Measurements from ENCODE around the gene ADK.
A peak's percentile ranks its signal among the peaks of the same experiment; 100 is the strongest.

The ADK gene

DNA sequence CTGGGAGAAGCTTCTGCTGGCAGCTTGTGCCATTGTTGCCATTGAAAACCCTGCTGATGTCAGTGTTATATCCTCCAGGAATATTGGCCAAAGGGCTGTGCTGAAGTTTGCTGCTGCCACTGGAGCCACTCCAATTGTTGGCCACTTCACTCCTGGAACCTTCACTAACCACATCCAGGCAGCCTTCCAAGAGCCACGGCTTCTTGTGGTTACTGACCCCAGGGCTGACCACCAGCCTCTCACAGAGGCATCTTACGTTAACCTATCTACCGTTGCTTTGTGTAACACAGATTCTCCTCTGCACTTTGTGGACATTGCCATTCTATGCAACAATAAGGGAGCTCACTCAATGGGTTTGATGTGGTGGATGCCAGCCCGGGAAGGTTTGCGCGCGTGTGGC lies 220.7 kb downstream of the ADK start:
- no peak for DNase-seq

DNA sequence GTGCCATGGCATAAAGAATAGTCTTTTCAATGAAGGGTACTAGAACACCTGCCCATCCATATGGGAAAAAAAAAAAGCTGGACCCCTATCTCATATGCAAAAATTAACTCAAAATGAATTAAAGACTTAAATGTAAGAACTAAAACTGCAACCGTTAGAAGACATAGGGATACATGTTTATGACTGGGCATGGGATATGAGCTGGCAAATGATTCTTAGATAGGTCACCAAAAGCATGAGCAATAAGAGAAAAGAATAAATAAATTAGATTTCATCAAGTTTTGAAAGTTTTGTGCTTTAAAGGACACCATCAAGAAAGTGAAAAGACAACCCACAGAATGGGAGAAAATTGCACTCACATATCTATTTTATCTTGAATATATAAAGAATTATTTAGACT lies 222.0 kb downstream of the ADK start:
- DNase-seq = no peak

DNA sequence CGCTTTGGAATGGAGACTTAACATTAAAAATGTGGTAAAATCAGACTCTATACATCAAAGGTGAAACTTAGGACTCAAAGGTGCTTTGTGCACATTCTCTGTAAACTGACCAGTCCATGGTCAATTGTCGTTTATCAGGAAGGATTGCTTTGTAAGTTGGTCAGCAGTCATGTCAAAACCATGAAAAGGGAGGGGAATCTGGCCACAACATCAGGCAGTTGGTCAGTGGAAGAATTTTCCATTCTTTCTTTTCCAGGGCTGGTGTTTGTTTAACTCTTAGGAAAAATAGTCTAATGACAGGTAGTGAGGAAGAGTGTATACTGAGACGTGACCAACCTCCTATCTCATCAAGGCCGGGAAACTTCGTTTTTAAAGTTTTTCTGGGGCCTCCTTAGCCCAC lies 226.5 kb downstream of the ADK start:
- DNase-seq = no peak

DNA sequence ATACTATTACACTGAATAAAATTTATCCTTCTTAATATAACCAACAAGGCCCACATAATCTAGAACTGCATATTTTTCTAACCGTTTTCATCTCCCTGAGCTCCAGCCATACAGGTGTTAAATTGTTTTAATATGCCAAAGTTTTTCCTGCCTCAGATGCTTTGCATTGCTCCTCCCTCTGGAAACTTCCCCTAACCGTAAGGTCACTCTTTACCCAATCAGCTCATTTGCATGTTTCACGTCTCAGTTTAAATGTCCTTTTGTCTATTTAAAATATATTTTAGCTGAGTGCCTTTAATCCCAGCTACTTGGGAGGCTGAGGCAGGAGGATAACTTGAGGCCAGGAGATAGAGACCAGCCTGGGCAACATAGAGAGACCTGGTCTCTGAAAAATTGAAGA lies 228.5 kb downstream of the ADK start:
- no peak for DNase-seq

DNA sequence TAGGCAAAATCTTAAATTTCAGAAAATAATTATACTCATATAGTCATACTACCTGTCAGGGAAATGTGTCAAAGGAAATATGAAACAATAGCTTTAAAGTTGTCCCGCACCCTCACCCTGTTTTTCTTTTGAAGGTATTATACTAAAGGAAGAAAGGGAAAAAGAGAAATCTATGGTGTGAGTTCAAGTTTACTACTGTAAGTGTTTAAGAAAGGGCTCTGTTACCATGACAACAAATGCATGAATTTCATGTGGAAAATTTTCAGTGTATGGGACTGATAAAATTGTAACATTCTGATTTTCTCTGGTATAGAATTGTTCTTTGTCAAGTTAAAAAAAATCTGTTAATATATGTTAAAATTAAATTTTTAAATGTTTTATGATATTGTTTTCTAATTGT lies 229.8 kb downstream of the ADK start:
- no peak for DNase-seq

DNA sequence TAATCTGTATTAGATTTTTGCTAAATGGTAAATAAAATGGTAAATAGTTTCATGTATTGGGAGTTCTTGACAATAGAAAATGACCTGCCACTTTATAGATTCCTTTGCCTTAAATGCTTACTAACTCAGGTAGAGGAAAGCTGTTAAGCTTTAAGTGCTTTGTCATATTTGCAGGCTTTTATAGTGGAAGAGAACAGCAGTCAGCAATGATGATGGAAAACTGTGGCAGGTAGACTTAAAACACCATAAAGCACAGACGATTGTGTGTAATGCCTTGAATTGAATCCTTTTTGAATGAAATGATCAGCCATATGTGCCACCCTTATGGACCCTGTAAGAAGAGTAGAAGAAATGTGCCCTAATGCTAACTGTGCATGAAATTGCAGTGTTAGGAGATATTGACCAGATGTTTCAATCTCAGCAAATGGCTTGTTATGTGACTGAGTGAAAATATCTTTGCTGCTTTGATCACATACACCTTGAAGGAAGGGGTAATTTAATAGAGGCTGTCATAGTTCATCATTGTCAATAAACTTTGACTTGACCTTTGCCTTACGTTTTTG lies 230.4 kb downstream of the ADK start:
- DNase-seq = no peak

DNA sequence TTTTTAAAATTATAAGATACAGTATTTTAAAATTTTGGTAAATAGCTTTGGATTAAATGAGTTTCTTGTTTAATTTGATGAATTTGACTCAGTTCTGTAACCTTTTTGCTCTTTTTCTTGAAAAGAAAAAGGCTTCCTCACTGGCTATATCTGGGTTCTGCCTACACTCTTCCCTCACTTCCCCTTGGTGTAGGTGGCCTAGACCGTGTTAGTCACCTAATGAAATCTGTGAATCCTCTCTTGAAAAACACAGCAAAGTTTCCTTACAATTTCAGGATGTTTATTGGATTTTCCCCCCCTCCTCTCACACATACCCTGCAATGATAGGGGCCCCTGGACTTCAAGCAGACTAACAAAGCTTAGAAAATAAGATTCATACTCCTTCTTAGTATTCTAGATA lies 231.6 kb downstream of the ADK start:
- no peak for DNase-seq

DNA sequence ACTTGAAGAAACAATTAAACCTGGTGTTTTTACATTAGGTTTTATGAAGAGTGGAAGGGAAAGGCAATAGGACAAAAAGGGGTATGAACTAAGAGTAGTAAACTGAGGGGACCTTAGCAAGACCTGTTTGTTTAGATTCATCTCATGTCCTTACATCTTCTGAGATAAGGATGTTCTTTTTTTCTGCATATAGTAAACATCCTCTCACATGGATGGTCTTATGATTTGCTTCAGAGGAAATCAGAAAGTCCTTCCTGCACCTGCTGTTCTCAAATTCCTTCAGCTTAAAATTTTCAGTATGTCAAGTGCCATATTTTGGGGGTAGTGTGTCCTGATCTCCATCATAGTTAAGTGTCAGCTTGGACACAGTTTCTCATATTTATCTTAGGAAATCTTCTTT lies 232.6 kb downstream of the ADK start:
- no peak for DNase-seq

DNA sequence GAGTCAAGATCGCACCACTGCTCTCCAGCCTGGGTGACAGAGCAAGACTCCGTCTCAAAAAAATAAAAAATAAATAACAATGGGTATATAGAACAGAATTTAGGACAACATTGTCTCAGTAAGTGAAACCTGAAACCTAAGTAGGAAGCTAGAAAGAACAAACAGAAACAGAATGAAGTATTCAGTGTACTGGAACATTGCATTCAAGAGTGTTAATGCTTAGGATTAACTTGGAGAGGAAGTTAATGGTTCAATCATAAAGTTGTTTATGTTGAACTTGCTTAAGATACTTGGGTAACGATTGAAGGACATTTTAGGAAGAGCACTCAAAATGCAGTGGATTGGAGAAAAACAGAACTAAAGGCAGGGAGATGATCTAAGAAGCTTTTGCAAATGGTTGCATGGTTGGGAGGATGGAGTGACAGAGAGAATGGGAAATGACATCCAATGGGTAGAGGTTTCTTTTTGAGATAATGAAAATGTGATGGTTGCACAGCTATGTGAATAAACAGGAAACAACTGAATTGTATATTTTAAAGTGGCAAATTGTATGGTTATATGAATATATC lies 233.7 kb downstream of the ADK start:
- peak in 1 of 2 experiments; percentile 1 for DNase-seq

DNA sequence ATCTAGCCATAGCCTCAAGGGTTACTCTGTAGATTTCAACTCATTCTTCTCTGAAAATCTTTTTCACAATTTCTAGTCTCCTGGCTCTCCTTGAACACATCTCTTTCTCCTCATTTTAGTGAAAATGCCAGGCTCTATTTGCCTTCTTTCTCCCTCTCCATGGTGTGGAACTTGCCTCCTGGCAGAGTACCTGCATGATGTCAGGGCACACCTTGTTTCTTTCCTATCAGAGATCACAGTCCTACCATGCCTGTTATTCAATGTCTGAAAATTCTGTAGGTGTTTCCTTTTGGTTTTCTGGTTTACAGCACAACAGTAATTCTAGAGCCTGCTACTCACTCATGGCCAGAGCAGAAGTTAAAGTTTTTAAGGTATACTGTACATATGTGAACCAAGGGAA lies 237.8 kb downstream of the ADK start:
- DNase-seq = no peak

DNA sequence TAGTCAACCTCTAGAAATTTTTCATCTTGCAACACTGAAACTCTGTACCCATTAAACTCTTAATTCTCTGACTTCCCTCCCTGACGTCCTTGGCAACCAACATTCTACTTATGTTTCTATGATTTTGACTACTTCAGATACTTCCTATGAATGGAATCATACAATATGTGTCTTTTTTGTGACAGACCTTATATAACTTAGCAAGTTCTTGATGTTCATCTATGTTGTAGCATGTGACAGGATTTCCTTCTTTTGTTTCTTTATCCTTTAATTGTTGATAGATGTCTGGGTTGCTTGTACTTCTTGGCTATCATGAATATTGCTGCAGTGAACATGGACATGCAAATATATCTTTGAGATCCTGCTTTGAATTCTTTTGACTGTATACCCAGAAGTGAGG lies 240.8 kb downstream of the ADK start:
- DNase-seq = no peak

DNA sequence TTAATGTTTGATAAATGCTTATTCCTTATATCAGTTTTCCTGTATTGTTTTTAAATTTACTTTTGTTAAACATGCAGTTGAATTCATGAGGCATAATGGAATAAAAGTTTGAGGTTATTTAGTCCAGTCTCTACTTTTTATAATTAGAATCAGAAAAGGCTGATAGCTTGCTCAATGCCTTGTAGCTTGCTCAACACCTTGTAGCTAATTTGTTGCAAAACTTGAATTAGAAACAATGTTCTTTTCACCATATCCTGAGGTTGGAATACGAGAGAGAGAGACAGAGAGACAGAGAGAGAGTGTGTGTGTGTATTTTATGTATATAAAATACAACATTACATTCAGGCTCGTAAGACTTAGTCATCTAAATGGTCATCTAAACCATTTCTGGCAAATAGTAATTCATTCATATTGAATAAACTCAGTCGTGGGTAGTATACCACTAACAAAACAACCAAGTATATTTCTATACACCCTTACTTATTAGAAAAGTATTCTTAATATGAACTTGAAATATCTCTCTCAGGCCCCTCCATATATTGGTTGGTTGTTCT lies 243.5 kb downstream of the ADK start:
- no peak for DNase-seq

DNA sequence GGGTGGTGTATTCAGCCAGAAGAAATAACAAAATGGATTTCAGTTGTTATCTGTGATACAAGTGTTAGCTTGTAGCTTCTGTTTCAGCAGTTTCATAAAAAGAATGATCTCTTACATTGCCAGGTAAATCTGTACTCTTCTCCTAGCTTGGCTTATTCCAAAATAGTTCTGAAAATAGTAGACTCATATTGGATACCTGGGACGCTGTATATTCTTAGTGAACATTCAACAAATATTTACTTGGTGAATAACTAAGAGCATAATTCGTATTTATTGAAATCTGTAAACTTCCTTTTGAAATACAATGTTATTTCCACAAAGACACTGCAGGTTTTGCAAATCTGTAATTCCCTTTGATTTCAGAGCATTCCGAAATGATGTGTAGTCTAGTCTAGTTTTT lies 249.2 kb downstream of the ADK start:
- DNase-seq = no peak

DNA sequence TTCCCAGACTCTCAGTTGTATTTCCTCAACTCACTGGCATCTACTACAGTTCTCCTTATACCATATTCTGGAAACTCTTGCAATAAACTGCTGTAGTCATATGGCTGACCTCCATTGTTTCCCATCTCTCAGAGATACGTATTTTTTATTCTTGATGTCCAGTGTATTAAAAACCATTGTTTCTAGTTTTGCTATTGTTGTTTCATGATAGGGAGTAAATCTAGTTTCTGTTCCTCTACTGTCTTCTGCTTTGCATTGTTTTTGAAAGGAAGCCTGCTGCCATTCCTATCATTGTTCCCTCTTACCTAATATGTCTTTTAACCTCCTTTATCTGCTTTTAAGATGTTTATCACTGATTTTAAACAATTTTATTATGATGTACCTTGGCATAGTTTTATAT lies 255.0 kb downstream of the ADK start:
- no peak for DNase-seq

DNA sequence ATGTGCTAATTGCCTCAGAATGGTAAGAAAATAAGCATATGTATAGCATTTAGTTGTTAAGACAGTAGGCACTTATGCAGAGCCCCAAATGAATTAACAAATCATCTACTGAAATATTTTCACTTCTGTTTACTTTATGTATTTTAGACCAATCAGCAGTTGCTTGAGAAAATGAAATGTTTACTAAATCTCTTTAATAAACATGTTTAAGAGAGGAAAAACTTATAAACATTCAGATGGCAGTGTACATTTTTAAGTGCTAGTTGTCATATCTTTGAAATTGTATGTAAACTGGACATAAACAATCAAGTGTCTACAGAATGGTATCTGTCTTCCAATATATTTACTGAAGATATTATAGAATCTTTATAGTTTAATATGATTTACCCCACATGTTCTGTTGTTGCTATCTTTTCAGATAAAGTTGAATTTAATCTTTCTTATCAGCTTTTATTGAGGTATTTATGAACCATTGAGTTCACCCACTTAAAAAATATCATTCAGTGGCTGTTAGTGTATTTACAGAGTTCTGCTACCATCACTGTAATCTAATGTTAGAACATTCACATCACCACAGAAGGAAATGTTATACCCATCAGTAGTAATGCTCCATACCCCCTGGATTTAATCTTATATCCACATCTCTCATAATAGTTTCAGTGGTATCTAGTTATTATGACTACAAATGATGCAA lies 264.3 kb downstream of the ADK start:
- no peak for DNase-seq

DNA sequence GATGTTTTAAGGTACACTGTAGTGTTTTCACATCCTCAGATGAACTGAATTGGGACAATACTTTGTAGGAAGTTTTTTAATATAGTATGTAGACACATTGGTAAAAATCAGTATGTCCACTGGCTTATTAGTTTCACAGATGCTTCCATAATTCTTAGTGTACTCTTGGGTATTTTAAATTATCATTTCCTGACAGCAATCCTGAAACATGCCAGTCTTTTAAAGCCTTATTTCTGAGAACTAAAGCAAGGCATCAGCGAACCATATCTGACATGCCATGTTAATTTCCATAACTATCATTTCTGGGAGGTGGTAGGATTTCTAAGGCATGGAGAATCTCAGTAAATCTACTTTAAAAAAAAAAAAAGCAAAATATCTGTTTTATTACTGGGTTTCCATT lies 266.4 kb downstream of the ADK start:
- no peak for DNase-seq

DNA sequence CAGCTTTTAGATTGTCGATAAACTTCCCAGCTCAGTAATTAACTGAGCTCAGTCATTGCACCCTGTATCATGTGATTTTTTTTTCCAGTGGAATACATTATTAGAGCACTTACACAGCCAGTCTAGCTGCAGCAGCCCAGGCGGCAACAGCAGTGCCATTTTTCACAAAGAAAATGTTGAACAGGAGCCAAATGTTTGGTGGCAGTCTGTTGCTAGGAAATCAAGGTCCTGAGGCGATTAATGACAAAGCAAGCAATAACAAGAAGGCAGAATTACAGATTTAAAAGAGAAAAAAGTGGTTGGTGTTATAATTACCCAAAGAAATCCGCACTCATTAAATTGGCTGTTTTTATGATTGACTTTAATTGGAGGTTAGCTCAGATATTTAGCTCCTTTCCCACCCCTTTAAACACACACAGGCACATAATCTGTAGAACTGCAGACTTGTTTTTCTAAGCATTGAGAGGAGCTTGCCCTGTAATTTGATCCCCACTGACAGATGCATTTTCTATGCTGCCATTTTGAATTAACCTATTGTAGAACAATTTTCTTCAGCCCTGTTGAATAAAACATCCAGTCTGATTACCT lies 267.4 kb downstream of the ADK start:
- DNase-seq = peak; percentile 41

DNA sequence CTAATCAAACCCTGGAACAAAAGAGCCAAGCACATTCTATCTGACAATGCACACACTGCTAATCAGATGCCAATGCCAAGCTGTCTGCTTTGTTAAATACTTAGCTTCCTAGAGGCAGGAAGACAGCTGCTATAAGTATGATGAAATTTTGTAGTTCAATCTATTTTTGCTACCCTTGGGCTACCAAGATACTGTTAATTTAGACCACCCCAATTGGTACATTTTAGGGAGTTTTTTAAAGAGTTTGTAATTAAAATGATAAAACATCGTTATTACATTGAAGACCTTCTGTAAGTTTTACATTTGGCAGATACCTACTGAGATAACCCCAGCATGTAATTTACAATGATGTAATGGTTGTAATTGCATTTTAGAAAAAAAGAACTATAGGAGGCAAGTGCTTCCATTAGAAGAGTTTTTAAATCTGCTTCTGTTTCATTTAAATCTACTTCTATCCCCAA lies 268.5 kb downstream of the ADK start:
- DNase-seq = no peak

DNA sequence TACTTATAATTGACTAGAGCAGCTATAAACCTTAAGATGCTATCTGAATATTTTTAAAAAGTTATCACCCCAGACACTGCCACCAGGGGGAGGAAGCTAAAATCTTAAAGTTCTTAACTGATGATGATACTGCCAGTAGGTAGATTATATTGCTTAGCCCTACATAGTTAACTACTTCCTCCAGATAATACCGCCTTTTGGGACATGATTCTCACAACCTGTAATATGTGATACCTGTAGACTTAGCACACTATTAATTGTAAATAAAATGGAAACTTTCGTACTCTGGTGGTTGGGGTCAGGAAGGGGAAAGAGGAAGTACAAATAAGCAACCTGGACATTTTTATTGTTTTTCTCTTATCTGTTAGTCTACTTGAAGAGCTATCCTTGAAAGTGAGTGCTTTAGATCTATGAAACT lies 268.9 kb downstream of the ADK start:
- DNase-seq = no peak

DNA sequence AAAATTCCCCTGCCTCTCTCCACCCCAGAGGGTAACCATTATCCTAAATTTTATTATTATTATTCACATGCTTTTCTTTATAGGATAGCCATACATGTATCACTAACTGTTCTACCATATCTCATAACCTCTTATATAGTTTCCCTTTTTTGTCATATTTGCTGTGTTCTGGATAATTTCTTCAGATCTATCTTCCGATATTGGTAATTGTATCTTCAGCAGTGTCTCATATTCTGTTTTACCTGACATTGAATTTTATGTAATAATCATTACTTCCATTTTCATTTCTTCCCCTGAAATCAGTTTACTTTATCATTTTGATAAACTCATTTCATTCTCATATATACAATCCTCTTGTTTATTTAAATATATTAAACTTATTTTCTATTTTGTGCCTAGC lies 273.5 kb downstream of the ADK start:
- DNase-seq = no peak

DNA sequence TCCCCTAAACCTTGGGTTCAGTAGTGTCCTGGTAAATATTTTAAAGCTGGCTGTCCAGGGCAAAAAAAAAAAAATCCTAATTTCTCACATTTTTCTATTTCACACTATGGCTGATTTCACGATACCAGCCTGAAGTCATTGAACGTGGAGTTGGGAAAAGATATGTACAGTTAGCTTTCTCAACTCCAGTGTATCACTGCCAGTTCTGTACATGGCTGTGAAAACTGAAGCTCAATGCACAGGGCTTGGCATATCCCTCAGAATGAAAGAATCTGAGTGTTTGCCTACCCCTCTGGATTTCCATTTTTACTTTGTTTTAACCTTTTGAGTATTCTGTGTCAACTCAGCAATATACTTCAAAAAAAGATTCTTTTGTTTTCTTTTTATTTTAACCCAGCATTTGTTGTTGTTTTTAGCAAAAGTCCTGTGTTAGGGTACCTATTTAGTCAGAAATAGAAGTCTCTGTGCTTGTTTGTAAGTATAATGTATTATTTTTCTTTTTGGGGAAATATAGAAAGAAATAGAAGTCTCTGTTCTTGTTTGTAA lies 274.5 kb downstream of the ADK start:
- DNase-seq = no peak

DNA sequence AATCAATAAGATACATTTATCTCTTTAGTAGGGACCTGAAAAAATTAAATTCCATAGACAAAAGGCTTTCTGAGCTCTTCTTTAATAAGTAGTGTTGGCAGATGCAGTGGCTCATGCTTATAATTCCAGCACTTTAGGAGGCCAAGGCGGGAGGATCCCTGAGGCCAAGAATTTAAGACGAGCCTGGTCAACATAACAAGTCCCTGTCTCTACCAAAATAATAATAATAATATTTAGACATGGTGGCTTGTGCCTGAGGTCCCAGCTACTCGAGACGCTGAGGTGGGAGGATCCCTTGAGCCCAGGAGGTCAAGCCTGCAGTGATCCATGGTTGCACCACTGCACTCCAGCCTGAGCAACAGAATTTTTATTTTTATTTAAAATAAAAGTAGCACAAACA lies 280.8 kb downstream of the ADK start:
- DNase-seq = no peak

DNA sequence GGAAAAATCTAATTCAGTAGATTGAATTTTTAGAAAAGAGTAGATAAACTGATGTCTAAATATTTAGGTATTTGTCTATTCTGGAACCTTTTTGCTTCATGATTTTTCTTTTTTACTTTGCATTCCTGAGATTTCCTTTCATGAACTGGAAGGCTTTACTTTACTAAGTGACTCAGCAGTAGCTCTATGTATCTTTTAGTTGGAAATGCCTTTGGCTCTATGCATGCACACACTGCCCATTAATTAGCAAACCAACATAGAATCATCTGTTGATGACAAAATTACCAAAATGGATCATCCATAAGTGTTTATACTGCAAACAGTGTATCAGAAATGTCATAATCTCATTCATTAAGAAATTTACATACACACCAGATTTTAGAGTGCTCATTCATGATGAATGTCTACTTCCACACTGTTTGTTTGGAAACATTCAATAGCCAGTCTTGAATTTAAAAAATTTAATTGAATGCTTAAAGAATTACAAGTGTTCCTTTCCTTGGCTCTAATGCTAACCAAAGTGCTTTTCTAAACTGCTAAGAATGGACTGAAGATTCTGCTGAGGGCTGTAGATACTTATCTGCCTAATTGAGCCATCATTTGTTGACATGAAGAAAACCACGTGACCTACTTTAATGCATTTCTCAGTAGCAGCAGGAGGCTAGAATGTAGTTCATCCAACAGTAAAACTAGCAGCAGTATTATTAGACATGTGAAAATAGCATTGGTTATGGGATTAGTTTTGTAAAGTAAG lies 282.0 kb downstream of the ADK start:
- DNase-seq = peak in 1 of 2 experiments; percentile 21

All from NCI-H187 (cell line).